ENCODE measurements around the gene GXYLT2. TPM values are rescaled to one million over a fixed set of nuclear protein-coding genes. Genes with fewer than 3 reads are reported as not detected.

Gene GXYLT2
- total RNA-seq, 4 donors from 2014 or later: 16.2 to 23.6 (median 19.6) TPM

- Histone ChIP-seq H3K27ac (peak overlapping the region; percentile 71 to 76 (median 71)), H3K4me3 (replicated peaks in 1 of 3) (peak overlapping the region in 1 of 3 donors; percentile 1), H3K4me1 (peaks cover 9 to 46% of the 10 kb centered on the region in 2 donors), H3K27me3 (no peaks in the 10 kb centered on the region), H3K9me3 (no peaks in the 10 kb centered on the region), H3K36me3 (no peaks in the 10 kb centered on the region)
- 42 to 57% methylated on average over 13 of the region's 13 CpGs for WGBS, 2 donors
- intact Hi-C loops (cut with DNase I): no loop called here
- peak; percentile 52 to 64 for DNase-seq
- no peak for TF ChIP-seq CTCF (IDR thresholded peaks at IDR 0.05)
- TF ChIP-seq POLR2A (IDR thresholded peaks at IDR 0.05): no peak
Measured at GRCh38 chr3:72889310-72890165, 1.7 kb downstream of the GXYLT2 start.

GRCh38 chr3:72890166-72890925, 2.5 kb downstream of the GXYLT2 start:
- no peaks in the 10 kb centered on the region for H3K9me3 ChIP-seq
- H3K4me3 ChIP-seq (replicated peaks in 1 of 3): no peak overlapping the region
- 78 to 82% methylated on average over 10 of the region's 10 CpGs for WGBS, 2 donors

GRCh38 chr3:72891053-72891855, 3.4 kb downstream of the GXYLT2 start:
- no peaks in the 10 kb centered on the region for H3K27me3 ChIP-seq
- no peaks in the 10 kb centered on the region for H3K9me3 ChIP-seq
- 19 to 32% methylated on average over 8 of the region's 8 CpGs for WGBS, 2 donors
- H3K36me3 ChIP-seq: no peaks in the 10 kb centered on the region
- H3K4me3 ChIP-seq (replicated peaks in 1 of 3): no peak overlapping the region
- H3K4me1 ChIP-seq: peaks cover 9 to 46% of the 10 kb centered on the region in 2 donors
- TF ChIP-seq CTCF (IDR thresholded peaks at IDR 0.05): no peak
- no peak for TF ChIP-seq POLR2A (IDR thresholded peaks at IDR 0.05)
- DNase-seq: peak in 1 of 2 donors; percentile 19
- H3K27ac ChIP-seq: peak overlapping the region; percentile 27 to 36 (median 27)
- intact Hi-C loops (cut with DNase I): no loop called here

More at GRCh38 chr3:72890166-72890925, 2.5 kb downstream of the GXYLT2 start:
- Histone ChIP-seq H3K27ac (peak overlapping the region; percentile 20 to 76 (median 36)), H3K27me3 (no peaks in the 10 kb centered on the region), H3K4me1 (peaks cover 9 to 46% of the 10 kb centered on the region in 2 donors), H3K36me3 (no peaks in the 10 kb centered on the region)
- TF ChIP-seq CTCF (IDR thresholded peaks at IDR 0.05): no peak
- no peak for TF ChIP-seq POLR2A (IDR thresholded peaks at IDR 0.05)
- intact Hi-C loops (cut with DNase I): no loop called here
- DNase-seq: no peak

- TF ChIP-seq POLR2A (IDR thresholded peaks at IDR 0.05) (no peak), CTCF (IDR thresholded peaks at IDR 0.05) (no peak)
- no peaks in the 10 kb centered on the region for H3K9me3 ChIP-seq
- peak; percentile 33 to 37 for DNase-seq
- intact Hi-C loops (cut with DNase I): no loop called here
- H3K4me3 ChIP-seq (replicated peaks in 1 of 3): no peak overlapping the region
- no peaks in the 10 kb centered on the region for H3K27me3 ChIP-seq
- peak overlapping the region; percentile 9 to 35 (median 27) for H3K27ac ChIP-seq
- peaks cover 9 to 43% of the 10 kb centered on the region in 2 donors for H3K4me1 ChIP-seq
- H3K36me3 ChIP-seq: no peaks in the 10 kb centered on the region
- 44 to 46% methylated on average over 4 of the region's 4 CpGs for WGBS, 2 donors
Measured at GRCh38 chr3:72892081-72892775, 4.4 kb downstream of the GXYLT2 start.

Data from thyroid gland (tissue), 4 donors.